GM21515 (cell line): ENCODE results near the gene ATXN8OS.
"Not testable (repeated sequence)": the region's sequence is repeated elsewhere in the genome, so short reads cannot be mapped to it uniquely, and the experiment has no call there.

Experiments used
- ATAC-seq: cut with Tn5 transposase; IDR thresholded peaks from one replicate; pipeline ENCODE4 v1.9.1; 2021; ENCODE audit not compliant: unreplicated experiment

The ATXN8OS gene

DNA sequence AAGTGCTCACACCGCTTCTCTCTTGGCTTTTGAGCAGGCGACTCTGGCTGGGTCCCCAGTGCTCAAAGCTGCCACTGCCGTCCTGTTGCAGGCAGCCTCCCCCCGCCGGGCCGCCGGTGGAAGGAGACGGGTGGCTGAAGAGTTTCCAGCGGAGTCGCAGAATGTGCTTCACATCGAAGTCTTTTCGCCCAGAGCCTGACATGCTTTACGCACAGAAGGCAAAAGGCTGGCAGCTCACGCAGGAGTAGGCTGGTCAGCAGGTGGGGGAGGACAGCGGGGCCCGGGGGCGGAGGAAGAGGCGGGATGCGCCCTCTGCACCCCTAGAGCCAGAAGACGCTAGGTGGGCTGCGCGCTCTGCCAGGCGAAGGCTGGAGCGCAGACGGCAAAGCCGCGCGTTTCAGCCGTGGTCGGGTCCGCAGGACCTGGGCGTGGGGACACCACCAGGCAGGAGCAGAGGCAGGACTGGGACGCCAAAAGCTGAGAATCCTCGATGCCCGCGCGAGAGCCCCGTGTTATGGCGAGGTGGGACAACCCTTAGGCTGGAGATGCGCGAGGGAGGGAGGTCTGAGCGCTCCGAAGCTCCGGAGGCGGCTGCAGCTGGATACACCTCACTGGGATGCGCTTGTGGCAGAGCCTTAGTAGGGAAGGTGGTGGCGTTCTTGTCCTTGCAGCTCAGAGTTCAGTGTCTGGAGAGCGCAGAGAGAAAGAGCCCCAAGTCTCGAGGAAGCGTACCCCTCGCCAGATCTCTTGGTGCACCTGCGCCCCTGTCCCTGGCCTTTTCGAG is at the start of gene ATXN8OS:
TSS of gene ATXN8OS (plus strand) at position 329 of the 784 bp plus-strand sequence.
- no peak for ATAC-seq

DNA sequence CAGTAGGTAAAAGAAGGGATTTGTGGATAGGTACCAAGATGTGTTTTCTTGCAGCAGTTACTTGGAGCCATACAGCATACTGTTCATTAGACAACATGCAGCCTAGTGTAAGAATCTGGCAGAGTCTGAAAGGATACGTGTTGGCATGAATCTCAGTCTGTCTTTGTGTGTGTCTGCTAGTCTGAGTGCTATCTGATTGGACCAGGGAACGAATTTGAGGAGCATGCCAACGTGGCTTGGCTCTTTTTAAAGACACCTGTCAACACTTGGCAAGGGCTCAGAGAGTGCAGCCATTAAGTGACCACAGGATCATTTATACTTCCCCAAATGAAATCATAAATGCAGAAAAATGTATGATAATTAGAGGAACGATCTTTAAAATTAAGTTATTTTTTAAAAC is 27.6 kb upstream of the ATXN8OS start:
- ATAC-seq, result no peak

DNA sequence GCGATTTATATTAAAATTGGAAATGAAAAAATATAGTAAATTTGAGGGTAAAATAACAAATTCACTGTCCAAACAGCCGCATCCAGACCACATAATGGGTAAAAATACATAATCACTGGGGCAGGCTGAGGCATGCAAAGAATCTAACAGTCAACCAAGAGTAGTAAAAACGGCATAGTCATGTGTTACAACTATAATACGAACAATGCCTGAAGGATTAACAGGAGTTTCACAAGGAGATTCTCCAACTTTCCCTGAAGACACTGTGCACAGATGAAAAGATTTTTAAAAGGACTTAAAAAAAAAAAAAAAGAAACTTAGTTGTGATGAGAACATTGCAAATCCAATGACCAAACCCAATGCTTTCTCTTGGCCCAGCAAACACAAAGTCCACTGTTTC is 20.4 kb upstream of the ATXN8OS start:
- ATAC-seq, result no peak

DNA sequence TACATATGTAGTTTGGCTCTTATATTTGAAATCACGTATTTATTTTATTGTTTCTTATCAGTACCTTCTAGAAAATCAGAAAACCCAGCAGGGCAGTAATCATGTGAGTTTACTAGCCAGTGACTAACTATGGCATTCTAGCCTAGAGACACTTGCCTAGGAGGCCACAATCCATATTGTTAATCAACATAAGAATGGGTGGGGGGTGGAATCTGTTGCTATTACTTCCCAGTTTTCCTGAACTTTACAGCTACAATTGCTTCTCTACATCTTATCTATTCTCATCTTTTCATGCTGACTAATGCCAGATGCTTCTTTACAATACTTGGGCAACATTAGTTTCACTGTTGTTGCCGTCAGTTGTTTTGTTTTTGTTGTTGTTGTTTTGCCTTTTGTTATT is 18.7 kb upstream of the ATXN8OS start:
- ATAC-seq, result no peak

DNA sequence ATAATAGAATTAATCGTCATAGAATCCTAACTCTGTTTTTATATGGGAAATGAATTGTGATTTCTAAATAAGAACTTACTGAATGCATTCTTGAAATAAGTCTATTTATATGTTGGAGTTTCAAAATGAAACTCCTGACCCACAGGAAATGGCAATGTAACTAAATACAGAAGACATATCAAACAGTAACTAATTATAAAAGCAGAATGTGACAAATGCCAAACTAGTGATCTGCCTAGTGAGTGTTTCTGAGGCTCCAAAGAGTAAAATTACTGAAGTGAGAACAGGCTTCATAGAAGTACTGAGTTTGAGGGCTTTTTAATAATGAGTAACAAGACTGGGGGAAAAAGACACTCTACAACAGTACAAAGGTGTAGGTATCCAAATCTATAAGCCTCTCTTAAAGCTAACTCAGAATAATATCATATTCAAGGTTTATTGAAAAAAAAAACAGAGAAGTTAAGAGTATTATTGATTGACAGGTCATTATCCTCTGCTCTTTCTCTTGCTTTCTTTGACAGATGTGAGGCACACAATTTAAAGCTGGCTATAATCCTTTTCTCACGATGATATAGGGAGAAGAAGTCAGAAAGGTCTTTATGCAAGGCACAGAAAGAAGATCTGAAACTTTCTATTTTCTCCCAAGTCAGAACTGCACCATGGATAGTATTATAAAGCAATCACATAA is 17.4 kb upstream of the ATXN8OS start:
- no peak for ATAC-seq

DNA sequence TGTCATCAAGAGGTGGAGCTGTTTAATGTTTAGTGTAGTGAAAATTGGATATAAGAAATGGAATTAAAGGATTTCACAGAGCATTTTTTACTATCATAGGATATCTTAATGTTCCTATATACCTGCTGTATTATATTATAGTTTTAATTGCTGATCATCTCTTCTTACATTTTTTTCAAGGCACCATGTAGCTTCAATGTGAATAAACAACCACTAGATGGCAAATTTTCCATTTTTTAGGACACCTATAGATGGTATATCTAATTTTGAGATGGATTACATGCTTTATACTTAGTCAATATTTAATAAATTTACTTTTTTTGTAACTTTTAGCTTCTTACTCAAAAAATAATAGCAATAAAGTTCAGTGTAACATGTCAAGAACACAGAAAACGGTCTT is 9.0 kb upstream of the ATXN8OS start:
- ATAC-seq, result no peak

DNA sequence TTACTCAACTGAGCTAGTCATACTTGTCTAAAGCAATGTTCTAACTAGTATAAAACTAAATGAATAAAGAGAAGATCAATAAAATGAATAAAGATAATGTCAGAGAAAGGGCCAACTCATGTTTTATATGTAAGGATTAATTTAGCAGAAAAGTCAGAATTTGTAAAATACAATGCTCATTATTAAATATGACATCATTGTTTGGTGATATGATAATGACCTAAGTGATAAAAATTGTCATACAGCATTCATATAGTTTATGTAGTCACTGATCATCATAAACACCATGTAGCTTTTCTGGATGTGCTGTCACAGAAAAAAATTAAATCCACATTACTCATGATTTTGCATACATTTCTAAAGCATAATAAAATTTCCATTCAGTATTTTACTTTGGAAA is 3.1 kb upstream of the ATXN8OS start:
- ATAC-seq, result no peak

DNA sequence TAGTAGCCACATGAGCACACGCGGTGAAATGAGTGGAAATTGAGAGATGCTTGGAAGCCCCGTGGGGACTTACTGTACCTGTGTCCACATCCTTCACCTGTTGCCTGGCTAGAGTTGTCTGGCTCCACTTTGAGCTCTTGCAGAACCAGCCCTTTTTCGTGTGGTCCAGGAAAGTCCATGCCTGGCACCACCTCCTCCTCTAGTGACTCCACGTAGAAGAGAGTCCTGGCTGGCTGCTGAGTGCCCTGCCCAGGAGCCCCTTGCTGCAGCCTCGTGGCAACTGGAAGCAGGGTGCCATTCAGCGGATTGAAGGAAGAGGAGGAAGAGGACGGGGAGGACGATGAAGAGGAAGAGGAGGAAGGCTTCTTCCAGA is 515 bp upstream of the ATXN8OS start:
- ATAC-seq, result no peak

DNA sequence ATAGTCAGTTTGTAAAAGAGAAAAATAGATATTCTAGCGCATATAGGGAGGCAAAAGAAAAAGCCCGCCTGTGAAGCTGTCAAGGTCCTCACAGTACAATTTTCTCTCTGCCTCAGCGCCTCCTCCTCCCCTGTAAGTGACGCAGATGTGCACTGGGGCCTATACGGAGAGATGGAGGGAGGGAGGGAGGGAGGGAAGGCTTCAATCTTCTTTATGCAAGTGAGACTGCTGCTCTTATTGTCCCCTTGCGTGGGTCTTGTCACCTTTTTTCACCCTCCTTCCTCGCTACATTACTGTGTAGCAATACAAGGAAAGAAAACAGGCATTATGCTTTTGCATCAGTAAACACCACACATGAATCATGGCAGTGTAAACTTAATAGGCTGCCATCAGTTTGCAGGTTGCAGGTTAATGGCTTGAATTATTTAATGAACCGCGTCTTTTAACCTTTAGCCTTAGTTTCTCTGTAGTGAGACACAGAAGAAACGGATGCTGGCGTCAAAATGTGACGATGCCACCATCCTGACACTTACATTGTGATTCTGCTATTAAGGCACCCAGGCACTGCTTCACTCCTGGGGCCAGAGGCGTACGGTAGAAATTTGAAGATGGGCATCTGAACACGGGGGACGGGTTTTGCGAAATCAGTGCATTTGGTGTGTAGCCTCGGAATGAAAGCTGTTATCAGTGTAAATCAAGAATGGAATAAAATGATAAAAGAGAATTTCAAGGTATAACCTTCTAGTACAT is 905 bp downstream of the ATXN8OS start, which contains the start of gene KLHL1:
TSS of gene KLHL1 (minus strand) at position 97 of the 750 bp plus-strand sequence. CDS start 753 bp downstream, outside the sequence.
- ATAC-seq, result no peak

DNA sequence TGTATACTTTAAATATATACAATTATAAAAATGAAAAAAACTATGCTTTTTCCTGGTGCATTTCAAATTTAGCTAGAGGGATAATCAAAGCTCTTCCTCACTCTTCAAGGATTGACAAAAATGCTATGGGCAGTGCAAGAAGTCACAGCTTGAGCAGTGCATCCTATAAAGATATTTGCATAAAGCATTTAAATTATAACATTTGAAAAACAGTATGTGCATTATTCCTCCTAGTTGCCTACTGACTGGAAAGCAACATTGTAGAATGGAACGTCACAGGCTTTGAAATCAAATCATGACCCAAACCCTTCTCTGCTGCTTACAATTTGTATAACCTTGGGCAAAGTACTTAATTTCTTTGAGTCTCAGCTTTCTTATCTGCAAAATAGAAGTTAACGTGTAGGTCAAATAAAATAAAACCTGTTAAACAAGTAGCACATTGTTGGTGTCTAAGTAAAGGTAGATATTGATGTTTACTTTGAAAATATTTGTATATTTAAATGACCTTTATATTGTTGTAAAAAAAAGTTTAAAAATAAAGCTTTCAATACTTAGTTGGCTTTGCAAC is 9.8 kb downstream of the ATXN8OS start:
- ATAC-seq, result no peak

DNA sequence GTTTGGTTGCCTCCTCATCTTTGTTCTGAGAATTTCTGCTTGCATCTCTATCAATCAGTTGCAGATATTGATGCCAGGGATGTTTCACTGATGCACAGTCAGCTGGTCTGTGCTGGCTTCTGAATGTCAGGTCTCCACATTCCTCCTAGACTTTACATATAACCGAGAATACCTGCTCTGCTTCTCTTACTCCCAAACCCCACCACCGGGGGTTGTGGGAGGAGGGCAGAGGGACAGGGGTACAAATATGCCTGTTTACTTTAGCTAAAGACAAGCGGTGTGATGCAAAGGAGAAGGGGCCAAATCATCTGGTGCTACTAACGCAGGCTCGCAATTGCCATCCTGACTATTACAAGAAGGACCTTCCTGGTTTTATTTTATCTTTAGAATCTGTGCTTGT is 18.1 kb downstream of the ATXN8OS start:
- no peak for ATAC-seq

DNA sequence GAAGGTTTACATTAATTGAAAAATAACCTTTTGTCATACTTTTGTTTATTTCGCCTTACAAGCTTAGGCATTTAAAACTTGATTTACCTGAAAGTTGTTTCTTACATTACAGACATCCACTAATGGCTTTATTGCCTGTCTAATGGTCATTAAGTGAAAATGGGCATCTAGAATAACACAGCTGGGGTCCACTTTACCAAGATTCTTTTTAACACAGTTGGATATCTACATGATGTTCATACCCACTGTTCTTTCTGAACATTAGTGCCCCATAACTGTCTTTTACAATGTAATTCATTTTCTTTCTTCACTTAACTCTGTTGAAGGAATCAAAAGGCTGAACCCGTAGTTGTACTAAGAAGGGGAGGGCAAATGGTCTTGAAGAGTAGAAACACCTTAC is 20.5 kb downstream of the ATXN8OS start:
- ATAC-seq, result no peak

DNA sequence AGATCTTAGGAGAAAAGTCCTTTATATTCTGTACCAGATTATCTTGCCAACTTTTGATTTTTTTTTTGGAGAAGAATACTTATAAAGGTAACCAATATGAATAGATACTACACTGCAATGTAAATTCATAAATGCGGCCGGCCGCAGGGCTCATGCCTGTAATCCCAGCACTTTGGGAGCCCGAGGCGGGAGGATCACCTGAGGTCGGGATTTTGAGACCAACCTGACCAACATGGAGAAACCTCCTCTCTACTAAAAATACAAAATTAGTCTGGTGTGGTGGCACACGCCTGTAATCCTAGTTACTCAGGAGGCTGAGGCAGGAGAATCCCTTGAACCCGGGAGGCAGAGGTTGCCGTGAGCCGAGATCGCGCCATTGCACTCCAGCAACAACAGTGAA is 35.0 kb downstream of the ATXN8OS start:
- not testable (repeated sequence) for ATAC-seq

DNA sequence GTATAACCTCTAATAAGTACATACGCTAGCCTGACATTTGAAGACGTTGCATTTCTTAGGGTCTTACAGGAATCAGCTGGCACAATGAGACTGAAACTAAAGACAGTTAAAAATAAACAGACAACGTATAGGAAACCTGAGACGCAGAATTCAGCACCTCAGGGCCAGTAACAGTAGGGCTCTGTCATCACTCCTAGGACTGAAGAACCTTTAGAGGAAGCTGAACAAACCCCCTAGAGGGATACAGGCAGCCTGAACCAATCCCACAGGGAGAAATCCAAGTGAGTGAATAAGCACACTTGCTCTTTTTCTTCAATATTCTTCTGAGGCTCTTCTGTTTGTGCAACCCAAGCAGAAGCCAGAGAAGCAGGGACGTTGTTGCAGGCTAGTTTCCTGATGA is 54.5 kb downstream of the ATXN8OS start:
- ATAC-seq, result no peak

DNA sequence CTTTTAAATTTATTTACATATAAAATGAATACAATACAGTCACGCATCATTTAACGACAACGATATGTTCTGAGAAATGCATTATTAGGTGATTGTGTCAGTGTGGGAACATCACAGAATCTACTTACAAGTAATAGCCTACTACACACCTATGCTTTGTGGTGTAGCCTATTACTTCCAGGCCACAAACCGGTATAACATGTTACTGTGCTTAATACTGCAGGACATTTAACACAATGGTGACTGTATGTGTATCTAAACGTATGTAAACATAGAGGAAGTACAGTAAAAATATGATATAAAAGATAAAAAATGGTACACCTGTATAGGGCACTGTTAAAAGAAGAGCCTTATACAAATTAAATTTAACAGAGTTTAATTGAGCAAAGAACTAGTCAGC is 63.1 kb downstream of the ATXN8OS start:
- ATAC-seq, result no peak

DNA sequence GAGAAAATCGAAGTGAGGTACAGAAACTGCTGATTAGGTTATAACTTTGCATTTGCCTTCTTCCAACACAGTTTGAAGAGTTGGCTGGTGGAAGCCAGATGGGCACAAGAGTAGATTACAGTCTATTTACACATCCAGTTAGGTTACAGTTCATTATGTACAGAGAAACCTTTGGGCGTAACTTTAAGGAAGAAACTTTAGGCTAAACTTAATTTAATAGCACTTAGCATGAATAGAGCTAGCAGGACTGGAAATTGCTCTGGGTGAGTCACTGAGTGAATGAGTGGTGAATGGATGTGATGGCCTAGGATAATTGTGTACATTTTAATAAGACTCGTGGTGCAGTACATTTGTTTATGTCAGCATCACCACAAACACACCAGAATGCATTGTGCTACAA is 63.5 kb downstream of the ATXN8OS start:
- no peak for ATAC-seq

DNA sequence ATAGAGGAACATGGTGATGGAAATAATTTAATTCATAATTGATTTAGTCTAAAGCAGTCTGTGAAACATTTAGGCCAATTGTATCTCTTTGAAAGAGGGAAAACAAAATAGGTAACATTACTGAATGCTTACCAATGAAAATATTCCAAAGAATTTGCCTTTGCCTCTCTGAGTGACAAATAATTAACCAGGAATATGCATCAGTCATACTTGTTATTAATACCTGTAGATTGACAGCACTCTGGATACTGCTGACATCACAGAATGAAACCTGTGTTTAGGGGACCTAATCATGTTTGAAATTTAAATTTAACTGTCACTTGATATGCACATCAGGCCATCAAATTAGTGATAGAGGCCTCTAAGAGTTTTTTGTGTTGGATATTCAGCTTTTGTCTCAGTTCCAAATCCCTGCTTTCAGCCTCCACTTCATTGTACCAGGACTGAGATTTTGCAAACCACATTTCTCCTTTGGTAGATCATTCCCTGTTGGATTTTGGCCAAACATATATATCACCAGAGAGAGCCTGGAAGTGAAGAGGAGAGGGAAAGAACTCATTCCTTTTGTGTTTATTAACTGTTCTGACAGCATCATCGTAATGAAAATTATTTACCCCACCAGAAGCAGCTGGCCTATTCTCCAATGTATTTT is 65.4 kb downstream of the ATXN8OS start:
- no peak for ATAC-seq

DNA sequence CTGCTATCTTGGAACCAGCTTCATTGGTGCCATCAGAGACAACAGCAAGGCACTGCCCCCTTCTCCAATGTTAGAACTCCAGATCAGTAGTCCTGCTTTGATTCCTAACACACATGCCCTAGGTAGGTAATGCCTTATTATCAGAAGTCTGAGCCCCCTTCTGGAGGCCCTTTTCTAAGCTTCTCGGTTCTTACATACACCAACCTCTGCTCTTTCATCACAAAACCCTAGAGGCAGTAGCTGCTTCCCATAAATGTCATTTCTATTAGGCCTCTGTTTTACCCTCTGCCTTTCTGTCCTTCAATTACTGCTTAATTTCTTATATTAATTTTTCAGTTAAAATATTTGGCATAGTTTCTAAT is 66.0 kb downstream of the ATXN8OS start:
- ATAC-seq, result no peak

DNA sequence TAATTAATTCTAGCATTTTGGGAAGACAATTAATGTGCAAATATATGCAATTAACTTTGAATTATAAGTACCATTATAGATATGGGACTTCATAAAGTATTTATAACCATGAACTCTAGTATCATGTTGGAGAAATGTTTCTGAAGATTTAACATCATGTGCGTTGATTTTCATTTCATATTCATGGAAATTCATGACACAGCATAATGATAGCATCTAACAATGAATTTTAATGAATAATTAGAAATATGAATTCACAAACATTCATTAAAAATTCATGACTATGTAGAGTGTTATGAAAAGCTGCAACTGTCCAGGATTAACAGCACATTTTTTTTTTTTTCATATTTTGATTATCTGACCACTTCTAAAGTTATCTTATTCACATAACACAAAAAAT is 70.7 kb downstream of the ATXN8OS start:
- ATAC-seq, result no peak
